Measurements from ENCODE around the gene PDZD2. TPM values are rescaled to one million over a fixed set of nuclear protein-coding genes. Genes with fewer than 3 reads are reported as not detected.
"Not testable (repeated sequence)": the region's sequence is repeated elsewhere in the genome, so short reads cannot be mapped to it uniquely, and the experiment has no call there.

The PDZD2 gene
- total RNA-seq, 1 experiment from 2014 or later, result 23.0 TPM

- ChIA-PET POLR2A (no interaction called here), CTCF (interaction anchor here (1.2 to 1.5 kb wide), 2 partner anchors 12 to 24 kb away, joined by 3 to 4 read pairs; no protein-coding TSS in a partner anchor)
- Mint-ChIP-seq H3K27me3 (ENCODE audit: insufficient read depth, unreplicated experiment) (no peaks in the 10 kb centered on the region), H3K36me3 (ENCODE audit: insufficient read depth, unreplicated experiment) (peaks cover 35% of the 10 kb centered on the region), H3K4me1 (ENCODE audit: insufficient read depth, unreplicated experiment) (peaks cover 11% of the 10 kb centered on the region), H3K9me3 (ENCODE audit: unreplicated experiment) (no peaks in the 10 kb centered on the region), H3K4me3 (ENCODE audit: unreplicated experiment) (no peak overlapping the region), H3K27ac (ENCODE audit: low read depth, unreplicated experiment) (peak overlapping the region; percentile 52)
- BruUV-seq (replicated peaks), result no TSS peak
- TF ChIP-seq CTCF (IDR thresholded peaks at IDR 0.05; ENCODE audit: unreplicated experiment), result no peak
- intact Hi-C loops (cut with micrococcal nuclease), result no loop called here
- no peak for DNase-seq (ENCODE audit: unreplicated experiment)
Observed at GRCh38 chr5:32116574-32117313, 477.8 kb downstream of the PDZD2 start.

DNA sequence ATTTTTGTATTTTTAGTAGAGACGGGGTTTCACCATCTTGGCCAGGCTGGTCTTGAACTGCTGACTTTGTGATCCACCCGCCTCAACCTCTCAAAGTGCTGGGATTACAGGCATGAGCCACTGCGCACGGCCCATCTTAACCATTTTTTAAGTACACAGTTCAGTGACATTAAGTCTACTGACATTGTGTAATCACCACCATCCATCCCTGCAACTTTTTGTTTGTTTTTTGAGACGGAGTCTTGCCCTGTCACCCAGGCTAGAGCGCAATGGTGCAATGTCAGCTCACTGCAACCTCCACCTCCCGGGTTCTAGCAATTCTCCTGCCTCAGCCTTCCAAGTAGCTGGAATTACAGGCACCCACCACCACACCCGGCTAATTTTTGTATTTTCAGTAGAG lies 480.0 kb downstream of the PDZD2 start:
- BruUV-seq (replicated peaks); H3K9me3 Mint-ChIP-seq (ENCODE audit: unreplicated experiment); H3K4me3 Mint-ChIP-seq (ENCODE audit: unreplicated experiment); POLR2A ChIA-PET; H3K27ac Mint-ChIP-seq (ENCODE audit: low read depth, unreplicated experiment); intact Hi-C loops (cut with micrococcal nuclease); H3K27me3 Mint-ChIP-seq (ENCODE audit: insufficient read depth, unreplicated experiment); DNase-seq (ENCODE audit: unreplicated experiment): not testable (repeated sequence)
- peaks cover 11% of the 10 kb centered on the region for H3K4me1 Mint-ChIP-seq (ENCODE audit: insufficient read depth, unreplicated experiment)
- CTCF ChIA-PET, result interaction anchor here (0.7 kb wide), 1 partner anchor 146 kb away, joined by 3 read pairs; no protein-coding TSS in a partner anchor
- H3K36me3 Mint-ChIP-seq (ENCODE audit: insufficient read depth, unreplicated experiment), result peaks cover 35% of the 10 kb centered on the region

GRCh38 chr5:32123058-32123805 lies 484.3 kb downstream of the PDZD2 start:
- BruUV-seq (replicated peaks), result no TSS peak
- no peak for TF ChIP-seq CTCF (IDR thresholded peaks at IDR 0.05; ENCODE audit: unreplicated experiment)
- Mint-ChIP-seq H3K36me3 (ENCODE audit: insufficient read depth, unreplicated experiment) (peaks cover 35% of the 10 kb centered on the region), H3K4me3 (ENCODE audit: unreplicated experiment) (no peak overlapping the region), H3K27ac (ENCODE audit: low read depth, unreplicated experiment) (no peak overlapping the region), H3K27me3 (ENCODE audit: insufficient read depth, unreplicated experiment) (no peaks in the 10 kb centered on the region), H3K4me1 (ENCODE audit: insufficient read depth, unreplicated experiment) (no peaks in the 10 kb centered on the region), H3K9me3 (ENCODE audit: unreplicated experiment) (no peaks in the 10 kb centered on the region)
- CTCF ChIA-PET, result interaction anchor here (1.0 kb wide), 1 partner anchor 10 kb away, joined by 3 read pairs; no protein-coding TSS in a partner anchor
- POLR2A ChIA-PET, result no interaction called here
- no peak for DNase-seq (ENCODE audit: unreplicated experiment)
- intact Hi-C loops (cut with micrococcal nuclease), result no loop called here

- intact Hi-C loops (cut with micrococcal nuclease), result no loop called here
- Mint-ChIP-seq H3K4me1 (ENCODE audit: insufficient read depth, unreplicated experiment) (no peaks in the 10 kb centered on the region), H3K27ac (ENCODE audit: low read depth, unreplicated experiment) (no peak overlapping the region), H3K27me3 (ENCODE audit: insufficient read depth, unreplicated experiment) (no peaks in the 10 kb centered on the region), H3K9me3 (ENCODE audit: unreplicated experiment) (no peaks in the 10 kb centered on the region), H3K4me3 (ENCODE audit: unreplicated experiment) (no peak overlapping the region), H3K36me3 (ENCODE audit: insufficient read depth, unreplicated experiment) (peaks cover 42% of the 10 kb centered on the region)
- BruUV-seq (replicated peaks), result no TSS peak
- ChIA-PET CTCF (interaction anchor here (1.0 kb wide), 1 partner anchor 11 kb away, joined by 3 read pairs; no protein-coding TSS in a partner anchor), POLR2A (no interaction called here)
- TF ChIP-seq CTCF (IDR thresholded peaks at IDR 0.05; ENCODE audit: unreplicated experiment), result no peak
- no peak for DNase-seq (ENCODE audit: unreplicated experiment)
Observed at GRCh38 chr5:32123889-32124676, 485.2 kb downstream of the PDZD2 start.
